CD8-positive, alpha-beta memory T cell (primary cell): ENCODE results near the gene SLC39A9. TPM values are rescaled to one million over a fixed set of nuclear protein-coding genes. Genes with fewer than 3 reads are reported as not detected.
A peak's percentile ranks its signal among the peaks of the same experiment; 100 is the strongest.
"Not testable (repeated sequence)": the region's sequence is repeated elsewhere in the genome, so short reads cannot be mapped to it uniquely, and the experiment has no call there.

Experiments used
- CTCF ChIA-PET: fragments of 350-600 bp; sonication (Branson Sonifier 250); formaldehyde crosslinking; loops from one replicate; lab custom pipeline; 2021; ENCODE audit warnings: antibody characterized with exemption; lab: Charles Lee
- POLR2A ChIA-PET: fragments of 350-600 bp; sonication (Branson Sonifier 250); formaldehyde crosslinking; loops from one replicate; lab custom pipeline; 2021; ENCODE audit warnings: antibody characterized with exemption; lab: Charles Lee
- DNase-seq, 5 donors: peaks; one replicate each; pipeline versions ENCODE4 v3.0.0 to v3.0.0-alpha.2; 2020 to 2022; ENCODE audit warnings: mixed read lengths in 1 of 5
- H3K27ac ChIP-seq: one replicate; pipeline ENCODE4 v1.7.0; 2013; ENCODE audit warnings: low read depth, mild to moderate bottlenecking, low read length, moderate library complexity
- H3K27me3 ChIP-seq: 2 replicates; pipeline ENCODE4 v1.7.0; 2013; ENCODE audit warnings: low read length, mild to moderate bottlenecking; ENCODE audit not compliant: insufficient read depth, poor library complexity, severe bottlenecking
- H3K36me3 ChIP-seq: 2 replicates; pipeline ENCODE4 v1.7.0; 2013; ENCODE audit warnings: mild to moderate bottlenecking, low read length, moderate library complexity; ENCODE audit not compliant: insufficient read depth
- H3K4me1 ChIP-seq: 2 replicates; pipeline ENCODE4 v1.7.0; 2013; ENCODE audit warnings: mild to moderate bottlenecking, low read length, moderate library complexity; ENCODE audit not compliant: insufficient read depth
- H3K4me3 ChIP-seq: 2 replicates; pipeline ENCODE4 v1.7.0; 2013; ENCODE audit warnings: mild to moderate bottlenecking, low read length
- H3K9me3 ChIP-seq: 2 replicates; pipeline ENCODE4 v1.7.0; 2013; ENCODE audit warnings: mild to moderate bottlenecking, low read length
- H3K27ac Mint-ChIP-seq, 8 donors: one replicate each; pipeline ENCODE4 v1.8.0; 2020 to 2021; ENCODE audit warnings: mixed read lengths in 8 of 8, mild to moderate bottlenecking in 6 of 8, inconsistent platforms in 3 of 8, moderate library complexity in 3 of 8
- H3K27me3 Mint-ChIP-seq, 2 donors: one replicate each; pipeline ENCODE4 v1.8.0; 2020 to 2021; ENCODE audit warnings: mixed read lengths in 2 of 2, mild to moderate bottlenecking in 1 of 2, moderate library complexity in 1 of 2
- H3K36me3 Mint-ChIP-seq, 3 donors: one replicate each; pipeline ENCODE4 v1.8.0; 2020 to 2021; ENCODE audit warnings: mixed read lengths in 3 of 3, inconsistent platforms in 1 of 3, mild to moderate bottlenecking in 1 of 3
- H3K4me1 Mint-ChIP-seq, 3 donors: one replicate each; pipeline ENCODE4 v1.8.0; 2020 to 2021; ENCODE audit warnings: mixed read lengths in 3 of 3, inconsistent platforms in 1 of 3, mild to moderate bottlenecking in 1 of 3
- H3K4me3 Mint-ChIP-seq, 7 donors: one replicate each; pipeline ENCODE4 v1.8.0; 2020 to 2021; ENCODE audit warnings: mixed read lengths in 7 of 7, mild to moderate bottlenecking in 6 of 7, moderate library complexity in 4 of 7, inconsistent platforms in 2 of 7
- H3K9me3 Mint-ChIP-seq, 5 donors: one replicate each; pipeline ENCODE4 v1.8.0; 2020 to 2022; ENCODE audit warnings: mixed read lengths in 5 of 5, mild to moderate bottlenecking in 3 of 5, moderate library complexity in 2 of 5, inconsistent platforms in 1 of 5
- polyA plus RNA-seq: library from polyadenylated mRNA; unstranded; fragments of 300-500 nt; fragmentation: Illumina TruSeq; gene quantifications from one replicate; pipeline ENCODE4 v1.2.3, GENCODE V29; 2021
- total RNA-seq, 2 experiments: library from RNA; stranded (reverse); gene quantifications; one replicate each; pipeline ENCODE4 v1.2.3, GENCODE V29; 2021

Gene SLC39A9
- total and polyA plus RNA-seq, 3 experiments from 2014 or later = 18.9 to 53.6 (median 51.3) TPM

GRCh38 chr14:69491193-69491592 is 92.7 kb downstream of the SLC39A9 start:
- no peaks in the 10 kb centered on the region for H3K36me3 Mint-ChIP-seq
- no peak overlapping the region for H3K4me3 ChIP-seq
- no peaks in the 10 kb centered on the region for H3K9me3 Mint-ChIP-seq
- no peak overlapping the region for H3K4me3 Mint-ChIP-seq
- ChIA-PET CTCF (no interaction called here), POLR2A (no interaction called here)
- no peaks in the 10 kb centered on the region for H3K9me3 ChIP-seq
- no peak for DNase-seq
- no peaks in the 10 kb centered on the region for H3K4me1 ChIP-seq
- peaks cover 2 to 36% of the 10 kb centered on the region in 2 donors for H3K27me3 Mint-ChIP-seq
- H3K4me1 Mint-ChIP-seq = no peaks in the 10 kb centered on the region
- no peaks in the 10 kb centered on the region for H3K36me3 ChIP-seq
- H3K27ac Mint-ChIP-seq = no peak overlapping the region
- no peak overlapping the region for H3K27ac ChIP-seq
- H3K27me3 ChIP-seq = peaks cover 4% of the 10 kb centered on the region

- no peak overlapping the region for H3K4me3 Mint-ChIP-seq
- Histone ChIP-seq H3K27me3 (no peaks in the 10 kb centered on the region), H3K27ac (no peak overlapping the region), H3K4me3 (no peak overlapping the region), H3K9me3 (no peaks in the 10 kb centered on the region), H3K4me1 (no peaks in the 10 kb centered on the region), H3K36me3 (no peaks in the 10 kb centered on the region)
- H3K36me3 Mint-ChIP-seq = no peaks in the 10 kb centered on the region
- no peaks in the 10 kb centered on the region for H3K4me1 Mint-ChIP-seq
- CTCF ChIA-PET = interaction anchor here (1.1 kb wide), 1 partner anchor 10 kb away, joined by 3 read pairs; no protein-coding TSS in a partner anchor
- no peak for DNase-seq
- H3K27me3 Mint-ChIP-seq = peaks cover 3 to 22% of the 10 kb centered on the region in 2 donors
- no peaks in the 10 kb centered on the region for H3K9me3 Mint-ChIP-seq
- POLR2A ChIA-PET = no interaction called here
- no peak overlapping the region for H3K27ac Mint-ChIP-seq
Measured at GRCh38 chr14:69493038-69493437, 94.5 kb downstream of the SLC39A9 start.

- H3K4me1 ChIP-seq = no peaks in the 10 kb centered on the region
- ChIA-PET POLR2A (no interaction called here), CTCF (no interaction called here)
- no peaks in the 10 kb centered on the region for H3K27me3 ChIP-seq
- no peak overlapping the region for H3K4me3 ChIP-seq
- DNase-seq = no peak
- Mint-ChIP-seq H3K9me3 (no peaks in the 10 kb centered on the region), H3K4me1 (no peaks in the 10 kb centered on the region), H3K27me3 (peaks cover 3 to 17% of the 10 kb centered on the region in 2 donors), H3K27ac (no peak overlapping the region), H3K36me3 (no peaks in the 10 kb centered on the region), H3K4me3 (no peak overlapping the region)
- no peaks in the 10 kb centered on the region for H3K36me3 ChIP-seq
- no peak overlapping the region for H3K27ac ChIP-seq
- no peaks in the 10 kb centered on the region for H3K9me3 ChIP-seq
Measured at GRCh38 chr14:69493791-69494190, 95.3 kb downstream of the SLC39A9 start.

- Histone ChIP-seq H3K36me3 (no peaks in the 10 kb centered on the region), H3K27me3 (no peaks in the 10 kb centered on the region), H3K9me3 (no peaks in the 10 kb centered on the region), H3K4me3 (no peak overlapping the region), H3K27ac (no peak overlapping the region), H3K4me1 (no peaks in the 10 kb centered on the region)
- DNase-seq = no peak
- Mint-ChIP-seq H3K9me3 (no peaks in the 10 kb centered on the region), H3K36me3 (no peaks in the 10 kb centered on the region), H3K27ac (peak overlapping the region in 1 of 8 donors; percentile 35), H3K27me3 (peaks cover 7 to 15% of the 10 kb centered on the region in 2 donors), H3K4me1 (no peaks in the 10 kb centered on the region), H3K4me3 (no peak overlapping the region)
- ChIA-PET CTCF (no interaction called here), POLR2A (no interaction called here)
Measured at GRCh38 chr14:69495341-69495921, 96.9 kb downstream of the SLC39A9 start.

- CTCF ChIA-PET, H3K27ac ChIP-seq, H3K36me3 Mint-ChIP-seq, H3K9me3 ChIP-seq, POLR2A ChIA-PET, H3K36me3 ChIP-seq, H3K4me1 ChIP-seq, H3K4me3 ChIP-seq, H3K9me3 Mint-ChIP-seq, DNase-seq, H3K4me3 Mint-ChIP-seq, H3K27me3 ChIP-seq, H3K27ac Mint-ChIP-seq, H3K4me1 Mint-ChIP-seq: not testable (repeated sequence)
- H3K27me3 Mint-ChIP-seq = peaks cover 9 to 25% of the 10 kb centered on the region in 2 donors
Measured at GRCh38 chr14:69497866-69498265, 99.4 kb downstream of the SLC39A9 start.

GRCh38 chr14:69498286-69498685 is 99.8 kb downstream of the SLC39A9 start:
- H3K27ac ChIP-seq, POLR2A ChIA-PET, CTCF ChIA-PET: not testable (repeated sequence)

GRCh38 chr14:69499436-69499835 is 100.9 kb downstream of the SLC39A9 start:
- Histone ChIP-seq H3K4me1 (no peaks in the 10 kb centered on the region), H3K4me3 (no peak overlapping the region), H3K27me3 (no peaks in the 10 kb centered on the region), H3K9me3 (no peaks in the 10 kb centered on the region), H3K36me3 (no peaks in the 10 kb centered on the region), H3K27ac (no peak overlapping the region)
- POLR2A ChIA-PET = no interaction called here
- Mint-ChIP-seq H3K4me3 (no peak overlapping the region), H3K36me3 (no peaks in the 10 kb centered on the region), H3K27me3 (peaks cover 9 to 26% of the 10 kb centered on the region in 2 donors), H3K9me3 (no peaks in the 10 kb centered on the region), H3K4me1 (no peaks in the 10 kb centered on the region), H3K27ac (no peak overlapping the region)
- CTCF ChIA-PET = no interaction called here
- no peak for DNase-seq

More at GRCh38 chr14:69498286-69498685, 99.8 kb downstream of the SLC39A9 start:
- not testable (repeated sequence) for DNase-seq, H3K4me3 ChIP-seq, H3K4me1 ChIP-seq, H3K9me3 ChIP-seq, H3K36me3 ChIP-seq, H3K36me3 Mint-ChIP-seq, H3K9me3 Mint-ChIP-seq, H3K27ac Mint-ChIP-seq, H3K4me3 Mint-ChIP-seq, H3K4me1 Mint-ChIP-seq, H3K27me3 ChIP-seq
- H3K27me3 Mint-ChIP-seq = peaks cover 9 to 26% of the 10 kb centered on the region in 2 donors

GRCh38 chr14:69500096-69500495 is 101.6 kb downstream of the SLC39A9 start:
- Mint-ChIP-seq H3K9me3 (no peaks in the 10 kb centered on the region), H3K4me3 (no peak overlapping the region), H3K27ac (no peak overlapping the region), H3K27me3 (peaks cover 9 to 23% of the 10 kb centered on the region in 2 donors), H3K4me1 (no peaks in the 10 kb centered on the region), H3K36me3 (no peaks in the 10 kb centered on the region)
- Histone ChIP-seq H3K27me3 (no peaks in the 10 kb centered on the region), H3K4me1 (no peaks in the 10 kb centered on the region), H3K36me3 (no peaks in the 10 kb centered on the region), H3K9me3 (no peaks in the 10 kb centered on the region), H3K4me3 (no peak overlapping the region), H3K27ac (no peak overlapping the region)
- ChIA-PET POLR2A (no interaction called here), CTCF (no interaction called here)
- no peak for DNase-seq
